ENCODE results near the gene PCNT. TPM values are rescaled to one million over a fixed set of nuclear protein-coding genes. Genes with fewer than 3 reads are reported as not detected.
A peak's percentile ranks its signal among the peaks of the same experiment; 100 is the strongest.

Gene PCNT
- total RNA-seq, 1 experiment from 2014 or later, result 39.6 TPM

- no peaks in the 10 kb centered on the region; the same call in 1 of the 2 replicates for H3K79me2 ChIP-seq (ENCODE audit: insufficient read depth, low read length)
- no peaks in the 10 kb centered on the region for H3K27me3 Mint-ChIP-seq (ENCODE audit: low read depth)
- H3K79me1 ChIP-seq (ENCODE audit: insufficient read depth, low read depth, low read length, poor library complexity, severe bottlenecking), result no peaks in the 10 kb centered on the region
These were observed 133.9 kb downstream of the PCNT start for GRCh38 chr21:46457801-46458314.

More at GRCh38 chr21:46457801-46458314, 133.9 kb downstream of the PCNT start:
- peak overlapping the region; percentile 52 for H3K27ac ChIP-seq (ENCODE audit: insufficient read length, low read depth, low read length)
- H2BK15ac ChIP-seq (ENCODE audit: low read depth, low read length), result no peak overlapping the region
- no peak overlapping the region for H3K56ac ChIP-seq (ENCODE audit: insufficient read length, low read depth, low read length)
- no peaks in the 10 kb centered on the region for H3K9me3 ChIP-seq (ENCODE audit: control insufficient read depth, low read depth, low read length)
- DNase-seq, result peak; percentile 37
- H4K91ac ChIP-seq (ENCODE audit: insufficient read length, low read depth, low read length), result no peak overlapping the region
- no peaks in the 10 kb centered on the region for H3K4me1 ChIP-seq (ENCODE audit: insufficient read depth, low read length)
- peak overlapping the region; percentile 86 for H3K9ac ChIP-seq (ENCODE audit: extremely low read depth, insufficient read length, low read length)
- no peak overlapping the region for H2BK20ac ChIP-seq (ENCODE audit: low read depth, low read length, poor library complexity, severe bottlenecking)
- peak overlapping the region; percentile 95 to 97 (median 95) for H3K27ac Mint-ChIP-seq
- peak overlapping the region; percentile 85 to 95 for H3K4me3 Mint-ChIP-seq
- no peak overlapping the region for H4K8ac ChIP-seq (replicated peaks; ENCODE audit: insufficient read length, low read depth, low read length)
- TF ChIP-seq CTCF (conservative IDR thresholded peaks at IDR 0.05), result no peak
- H3K9me3 Mint-ChIP-seq, result no peaks in the 10 kb centered on the region; a peak in 1 of 5 replicates
- no peaks in the 10 kb centered on the region for H3K27me3 ChIP-seq (ENCODE audit: insufficient read depth, low read length)
- H2AFZ ChIP-seq (ENCODE audit: low read length), result no peak overlapping the region
- no peak overlapping the region for H3K4ac ChIP-seq (ENCODE audit: low read depth, low read length)
- H2AK5ac ChIP-seq (ENCODE audit: insufficient read length, low read length), result no peak overlapping the region
- H4K20me1 ChIP-seq (ENCODE audit: control insufficient read depth, insufficient read depth, insufficient read length), result no peaks in the 10 kb centered on the region
- no peak overlapping the region for H4K5ac ChIP-seq (ENCODE audit: insufficient read length, low read depth, low read length)
- peaks cover 11 to 21% of the 10 kb centered on the region in 2 experiments for H3K4me1 Mint-ChIP-seq
- peak overlapping the region; percentile 98 for H3K4me2 ChIP-seq (ENCODE audit: insufficient read depth, insufficient read length, low read length)
- no peak overlapping the region for H3K23ac ChIP-seq (ENCODE audit: insufficient read length, low read depth, low read length)
- peak overlapping the region; percentile 90 for H3K14ac ChIP-seq (ENCODE audit: insufficient read depth, low read length)
- no peak overlapping the region for H2BK5ac ChIP-seq (ENCODE audit: insufficient read length, low read length)
- H2BK120ac ChIP-seq (ENCODE audit: low read depth, low read length, poor library complexity, severe bottlenecking), result no peak overlapping the region
- no peak overlapping the region for H2BK12ac ChIP-seq (ENCODE audit: insufficient read length, low read depth, low read length)
- no peak overlapping the region for H3T11ph ChIP-seq (ENCODE audit: low read length)
- peaks cover 8% of the 10 kb centered on the region for H3K23me2 ChIP-seq (ENCODE audit: insufficient read length, low read depth, low read length, poor library complexity, severe bottlenecking)
- peak overlapping the region; percentile 58 for H3K18ac ChIP-seq (ENCODE audit: insufficient read length, low read depth, low read length)
- WGBS (ENCODE audit: extremely low coverage, insufficient read length, low lambda C conversion rate), result no CpG with 5 or more reads among the region's 30 CpGs
- H3K36me3 Mint-ChIP-seq (ENCODE audit: insufficient read depth in 1 of 3, low read depth in 3 of 3), result peaks cover under 1 to 25% (median 22%) of the 10 kb centered on the region in 3 experiments; a peak in 6 of 7 replicates

Measured in H9 (cell line).